Neutrophil (primary cell): ENCODE results near the gene TALDO1.

Experiments
- H3K27ac ChIP-seq: fragments of 200-600 bp; sonication (generic); 2 replicates; pipeline ENCODE4 v1.5.1; 2016; ENCODE audit warnings: mild to moderate bottlenecking, moderate library complexity
- H3K27me3 ChIP-seq: fragments of 200-600 bp; sonication (generic); 2 replicates; pipeline ENCODE4 v1.6.0; 2016; ENCODE audit warnings: mild to moderate bottlenecking
- H3K36me3 ChIP-seq: fragments of 200-600 bp; sonication (generic); 2 replicates; pipeline ENCODE4 v1.5.1; 2017
- H3K4me1 ChIP-seq, 2 experiments: fragments of 200-600 bp in 1 of 2; sonication (generic) in 1 of 2; 1 replicate in 1 of 2; 2 replicates in 1 of 2; pipeline versions ENCODE4 v1.5.1 to v1.6.1; 2013 to 2016; ENCODE audit warnings: low read depth in 1 of 2, low read length in 1 of 2, mild to moderate bottlenecking in 1 of 2, moderate library complexity in 1 of 2; ENCODE audit not compliant: control insufficient read depth in 1 of 2, insufficient read depth in 1 of 2
- H3K4me3 ChIP-seq, 2 experiments: fragments of 200-600 bp in 1 of 2; sonication (generic) in 1 of 2; 1 replicate in 1 of 2; 2 replicates in 1 of 2; pipeline ENCODE4 v1.5.1; 2013 to 2016; ENCODE audit warnings: low read depth in 1 of 2, low read length in 1 of 2, mild to moderate bottlenecking in 1 of 2, moderate library complexity in 1 of 2
- H3K9me3 ChIP-seq: fragments of 200-600 bp; sonication (generic); 2 replicates; pipeline ENCODE4 v1.5.1; 2016
- CTCF ChIP-seq: fragments of 200-600 bp; sonication (generic); IDR thresholded peaks from 2 replicates; pipeline ENCODE4 v1.5.1; 2016; ENCODE audit warnings: antibody characterized with exemption

Gene TALDO1

GRCh38 chr11:776561-777287, 29.5 kb downstream of the TALDO1 start:
- Histone ChIP-seq H3K9me3 (no peaks in the 10 kb centered on the region), H3K36me3 (peaks cover 4% of the 10 kb centered on the region), H3K27me3 (no peaks in the 10 kb centered on the region), H3K27ac (peak overlapping the region; percentile 75), H3K4me3 (peak overlapping the region; percentile 68 to 95), H3K4me1 (peaks cover 20 to 21% of the 10 kb centered on the region in 2 experiments)
- no peak for TF ChIP-seq CTCF

GRCh38 chr11:777288-778255, 30.3 kb downstream of the TALDO1 start, which contains the start of gene GATD1:
Gene GATD1 (minus strand): TSS chr11:777487. CDS start chr11:777462, 25 bp downstream.
- H3K4me1 ChIP-seq: peaks cover 20 to 21% of the 10 kb centered on the region in 2 experiments
- H3K36me3 ChIP-seq: peaks cover 4% of the 10 kb centered on the region
- H3K9me3 ChIP-seq: no peaks in the 10 kb centered on the region
- peak; percentile 32 for TF ChIP-seq CTCF
- no peaks in the 10 kb centered on the region for H3K27me3 ChIP-seq
- peak within 1 kb of the TSS; percentile 75 for H3K27ac ChIP-seq
- peak within 1 kb of the TSS; percentile 68 to 95 for H3K4me3 ChIP-seq

- Histone ChIP-seq H3K9me3 (no peaks in the 10 kb centered on the region), H3K4me1 (peaks cover 20 to 21% of the 10 kb centered on the region in 2 experiments), H3K36me3 (no peaks in the 10 kb centered on the region), H3K27me3 (no peaks in the 10 kb centered on the region), H3K27ac (no peak overlapping the region), H3K4me3 (no peak overlapping the region)
- TF ChIP-seq CTCF: no peak
These were observed 32.0 kb downstream of the TALDO1 start for GRCh38 chr11:778976-779954.

GRCh38 chr11:779955-780532, 32.8 kb downstream of the TALDO1 start:
- no peaks in the 10 kb centered on the region for H3K36me3 ChIP-seq
- H3K4me3 ChIP-seq: no peak overlapping the region
- H3K9me3 ChIP-seq: no peaks in the 10 kb centered on the region
- peaks cover 20 to 21% of the 10 kb centered on the region in 2 experiments for H3K4me1 ChIP-seq
- TF ChIP-seq CTCF: no peak
- H3K27me3 ChIP-seq: no peaks in the 10 kb centered on the region
- H3K27ac ChIP-seq: no peak overlapping the region
